Measurements from ENCODE around the gene MGA.

Gene MGA

DNA sequence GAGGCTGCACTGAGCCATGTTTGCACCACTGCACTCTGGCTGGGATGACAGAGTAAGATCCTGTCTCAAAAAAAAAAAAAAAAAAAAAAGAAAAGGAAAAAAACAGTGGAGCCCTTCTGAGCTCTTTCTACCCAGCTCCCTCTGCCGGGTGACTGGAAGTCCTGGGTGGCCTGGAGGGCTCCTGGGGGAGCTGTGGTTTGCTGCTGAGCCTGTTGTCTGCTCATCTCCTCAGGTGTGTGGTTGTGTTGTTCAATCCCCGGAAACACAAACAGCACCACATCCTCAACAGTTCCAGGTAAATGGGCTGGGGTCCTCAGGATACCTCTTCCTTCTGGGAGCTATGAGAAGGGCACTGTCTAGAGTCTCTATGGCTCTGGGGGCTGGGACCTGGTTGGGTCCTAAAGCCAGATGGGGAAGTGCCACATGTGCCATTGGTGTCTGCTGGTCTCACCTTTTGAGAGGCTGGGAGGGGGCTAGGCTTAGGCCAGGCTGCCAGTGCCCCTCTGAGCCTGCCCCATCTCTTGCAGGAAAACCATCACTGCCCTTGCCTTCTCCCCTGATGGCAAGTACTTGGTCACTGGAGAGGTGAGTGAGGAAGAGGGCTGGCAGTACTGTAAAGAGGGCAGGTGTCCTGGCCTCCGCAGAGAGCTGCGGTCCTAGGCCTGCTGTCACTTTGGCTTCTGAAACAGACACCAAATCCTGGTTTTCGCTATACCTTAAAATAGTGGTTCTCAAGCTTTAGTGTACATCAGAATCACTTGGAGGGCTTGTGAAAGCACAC lies 150.6 kb downstream of the MGA start:
- no peak for DNase-seq

- no peak for DNase-seq
Measured at GRCh38 chr15:41811432-41812195, 151.4 kb downstream of the MGA start.

DNA sequence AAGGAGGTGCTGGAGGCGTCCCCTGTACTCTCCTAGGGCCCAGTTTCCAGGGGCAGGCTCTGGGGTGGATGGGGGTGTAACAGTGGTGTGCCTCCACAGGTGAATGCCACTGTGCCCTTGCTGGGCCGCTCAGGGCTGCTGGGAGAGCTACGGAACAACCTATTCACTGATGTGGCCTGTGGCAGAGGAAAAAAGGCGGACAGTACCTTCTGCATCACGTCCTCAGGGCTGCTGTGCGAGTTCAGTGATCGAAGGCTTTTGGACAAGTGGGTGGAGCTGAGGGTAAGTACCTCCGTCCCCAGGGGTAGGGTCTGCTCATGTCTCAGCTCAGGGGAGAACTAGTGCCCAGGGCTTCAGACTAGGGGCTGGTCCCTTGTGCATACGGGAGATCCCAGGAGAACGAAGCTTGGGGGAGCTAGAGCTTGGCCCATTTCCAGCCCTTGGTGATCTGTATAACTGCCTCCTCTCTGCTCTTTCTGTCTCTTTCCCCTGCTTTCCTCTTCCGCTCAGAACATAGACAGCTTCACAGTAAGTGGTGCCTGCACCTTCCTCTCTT lies 152.7 kb downstream of the MGA start:
- no peak for DNase-seq

DNA sequence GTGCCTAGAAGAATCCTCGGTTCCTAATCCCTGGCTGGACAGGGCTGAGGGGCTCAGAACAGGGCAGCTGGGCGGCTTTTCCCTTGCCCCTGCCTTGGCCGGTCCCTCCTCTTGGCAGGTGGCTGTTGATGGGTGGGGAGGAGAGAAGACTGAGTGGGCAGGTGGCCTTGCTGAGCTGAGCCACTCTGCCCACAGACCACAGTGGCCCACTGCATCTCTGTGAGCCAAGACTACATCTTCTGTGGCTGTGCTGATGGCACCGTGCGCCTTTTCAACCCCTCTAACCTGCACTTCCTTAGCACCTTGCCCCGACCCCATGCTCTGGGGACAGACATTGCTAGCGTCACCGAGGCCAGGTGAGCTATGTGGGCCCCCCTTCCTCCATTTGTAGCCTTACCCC lies 153.2 kb downstream of the MGA start:
- DNase-seq = no peak

DNA sequence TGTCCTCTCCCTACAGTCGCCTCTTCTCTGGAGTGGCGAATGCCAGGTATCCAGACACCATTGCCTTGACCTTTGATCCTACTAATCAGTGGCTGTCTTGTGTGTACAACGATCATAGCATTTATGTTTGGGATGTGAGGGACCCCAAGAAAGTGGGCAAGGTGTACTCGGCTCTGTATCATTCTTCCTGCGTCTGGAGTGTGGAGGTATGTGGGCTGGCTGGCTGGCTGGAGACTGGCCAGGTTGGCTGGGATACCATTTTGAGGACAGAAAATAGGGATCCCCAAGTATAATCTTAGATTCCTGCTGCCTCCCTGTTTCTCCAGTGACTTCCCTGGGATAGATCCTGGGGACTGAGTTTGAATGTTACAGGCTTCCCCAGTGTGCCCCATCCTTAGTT lies 154.3 kb downstream of the MGA start:
- no peak for DNase-seq

DNA sequence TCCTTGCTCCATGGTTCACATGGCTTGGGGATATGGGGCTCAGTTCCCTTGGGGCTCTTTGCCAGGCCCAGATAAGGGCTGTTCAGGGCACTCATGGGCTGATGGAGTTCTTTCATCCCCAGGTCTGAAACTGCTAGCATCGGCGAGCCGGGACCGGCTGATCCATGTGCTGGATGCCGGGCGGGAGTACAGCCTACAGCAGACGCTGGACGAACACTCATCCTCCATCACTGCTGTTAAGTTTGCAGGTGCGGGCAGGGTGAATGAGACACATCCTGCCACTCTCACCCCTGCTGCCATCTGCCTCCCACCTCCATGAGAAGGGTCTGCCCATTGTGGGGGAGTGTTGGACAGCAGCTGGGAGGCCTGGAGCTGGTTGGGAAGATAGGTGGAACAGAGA lies 156.6 kb downstream of the MGA start:
- DNase-seq = no peak

GRCh38 chr15:41817327-41817726 lies 157.1 kb downstream of the MGA start:
- no peak for DNase-seq

- no peak for DNase-seq
Measured at GRCh38 chr15:41817781-41818180, 157.6 kb downstream of the MGA start.

DNA sequence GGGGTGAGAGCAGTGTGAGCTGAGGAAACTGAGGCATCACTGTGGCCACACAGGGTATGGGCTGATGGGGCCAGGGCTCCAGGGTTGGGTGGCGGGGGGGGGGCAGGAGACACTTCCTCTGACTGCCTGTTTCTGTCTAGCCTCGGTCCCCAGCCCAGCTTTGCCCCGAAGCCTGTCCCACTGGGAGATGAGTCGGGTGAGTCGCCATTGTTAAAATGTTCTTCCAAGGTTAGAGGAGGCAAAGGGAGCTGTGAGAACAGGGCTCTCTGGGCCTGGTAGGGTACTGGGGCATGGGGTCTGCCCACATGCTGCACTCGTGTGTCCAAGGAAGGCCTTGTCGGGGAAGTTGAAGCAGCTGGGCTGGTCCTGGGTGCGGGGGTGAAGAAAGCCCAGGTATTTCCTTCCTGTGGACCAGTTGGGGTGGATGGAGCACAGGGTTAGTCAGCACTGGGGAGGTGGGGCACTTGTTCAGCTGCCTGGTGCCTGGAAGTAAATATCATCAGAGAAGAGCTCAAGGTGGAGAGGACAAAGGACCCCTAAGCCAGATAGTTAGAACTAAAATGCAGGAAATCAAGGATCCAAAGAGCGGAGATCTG lies 159.3 kb downstream of the MGA start:
- DNase-seq = no peak

DNA sequence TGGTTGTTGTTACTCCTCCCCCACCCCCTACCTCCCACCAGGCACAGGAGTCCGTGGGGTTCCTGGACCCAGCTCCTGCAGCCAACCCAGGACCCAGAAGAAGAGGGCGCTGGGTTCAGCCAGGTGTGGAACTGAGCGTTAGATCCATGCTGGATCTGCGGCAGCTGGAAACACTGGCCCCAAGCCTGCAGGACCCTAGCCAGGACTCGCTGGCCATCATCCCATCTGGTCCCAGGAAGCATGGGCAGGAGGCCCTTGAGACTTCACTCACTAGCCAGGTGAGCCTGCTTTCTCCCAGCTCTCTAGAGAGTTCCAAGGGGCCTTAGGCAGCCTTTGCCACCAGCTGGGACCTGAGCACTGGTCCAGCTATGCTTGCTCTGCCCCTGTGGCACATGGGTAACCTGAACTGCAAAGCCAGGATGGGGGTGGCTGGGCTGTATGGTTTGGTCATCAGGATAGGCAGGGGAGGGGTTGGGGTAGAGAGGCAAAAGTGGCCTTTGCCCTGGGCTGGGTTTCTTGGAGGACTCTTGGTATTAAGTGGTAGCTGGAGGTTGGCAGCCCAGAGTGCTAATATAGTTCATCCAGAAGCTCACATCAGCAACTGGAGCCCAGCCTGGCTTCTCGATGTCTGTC lies 160.7 kb downstream of the MGA start:
- no peak for DNase-seq

DNA sequence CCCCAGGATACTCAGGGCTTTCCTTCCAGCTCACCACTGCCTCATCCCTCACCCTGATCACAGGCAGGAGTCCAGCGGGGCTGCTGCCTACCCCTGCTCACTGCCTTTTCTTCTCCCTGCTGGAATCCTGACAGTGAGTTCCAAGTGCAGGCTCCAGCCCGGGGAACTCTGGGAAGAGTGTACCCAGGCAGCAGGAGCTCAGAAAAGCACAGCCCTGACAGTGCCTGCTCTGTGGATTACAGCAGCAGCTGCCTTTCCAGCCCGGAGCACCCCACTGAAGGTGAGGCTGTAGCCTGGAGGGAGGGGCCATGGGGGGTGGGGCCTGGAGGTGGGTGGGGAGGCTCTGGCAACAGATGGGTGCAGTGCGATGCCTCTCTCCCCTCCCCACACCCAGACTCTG lies 161.6 kb downstream of the MGA start:
- DNase-seq = no peak

GRCh38 chr15:41822471-41822870 lies 162.3 kb downstream of the MGA start:
- no peak for DNase-seq
